ENCODE data around the gene KIAA1614. TPM values are rescaled to one million over a fixed set of nuclear protein-coding genes. Genes with fewer than 3 reads are reported as not detected.

Gene KIAA1614
- polyA plus RNA-seq, 1 donor (not counting 4 experiments of a cell fraction or from before 2014, with no cell fraction given): 0.03 TPM

GRCh38 chr1:180899262-180899661 is 13.4 kb upstream of the KIAA1614 start:
- Histone ChIP-seq H3K79me2 (ENCODE audit: control insufficient read depth, insufficient read depth, low read length) (no peaks in the 10 kb centered on the region), H3K9me1 (ENCODE audit: control insufficient read depth, extremely low read depth, insufficient read depth, low read length) (no peaks in the 10 kb centered on the region), H4K20me1 (ENCODE audit: control insufficient read depth, extremely low read depth, insufficient read depth, low read length) (no peaks in the 10 kb centered on the region), H2AFZ (ENCODE audit: control insufficient read depth, low read length) (no peak overlapping the region), H3K4me1 (ENCODE audit: control insufficient read depth, extremely low read depth, insufficient read depth, low read length) (no peaks in the 10 kb centered on the region), H3K27ac (ENCODE audit: control insufficient read depth, insufficient read depth, low read length) (no peak overlapping the region), H3K9ac (ENCODE audit: control insufficient read depth, extremely low read depth, insufficient read depth, low read length) (no peak overlapping the region), H3K4me2 (ENCODE audit: control insufficient read depth, extremely low read depth, insufficient read depth, low read depth, low read length) (no peak overlapping the region), H3K4me3 (ENCODE audit: control insufficient read depth in 2 of 3, extremely low read depth in 1 of 3, insufficient read depth in 2 of 3, low read depth in 1 of 3, low read length in 3 of 3) (no peak overlapping the region), H3K27me3 (ENCODE audit: control insufficient read depth, extremely low read depth, insufficient read depth, low read length) (no peaks in the 10 kb centered on the region), H3K9me3 (ENCODE audit: control insufficient read depth, low read depth, low read length) (no peaks in the 10 kb centered on the region), H3K36me3 (ENCODE audit: control insufficient read depth in 2 of 2, extremely low read depth in 1 of 2, insufficient read depth in 2 of 2, low read length in 2 of 2) (peaks cover 0 to 3% of the 10 kb centered on the region in 2 experiments)
- no peak for TF ChIP-seq EZH2 (IDR thresholded peaks at IDR 0.05; ENCODE audit: low read length)
- no peak for TF ChIP-seq CTCF (optimal IDR thresholded peaks at IDR 0.05 in 1 of 3, IDR thresholded peaks at IDR 0.05 in 1 of 3, conservative IDR thresholded peaks at IDR 0.05 in 1 of 3; ENCODE audit: extremely low read depth in 1 of 3, insufficient read depth in 2 of 3, low read length in 3 of 3)
- FAIRE-seq: no peak
- dilution Hi-C loops (cut with MboI; ENCODE audit: extremely low pct_ligation_motif_present, low sequenced_read_pairs): no loop called here
- DNase-seq (ENCODE audit: low read depth, low spot score): no peak

- H3K9me3 ChIP-seq (ENCODE audit: control insufficient read depth, low read depth, low read length): no peaks in the 10 kb centered on the region
- no peak overlapping the region for H3K4me2 ChIP-seq (ENCODE audit: control insufficient read depth, extremely low read depth, insufficient read depth, low read depth, low read length)
- no peaks in the 10 kb centered on the region for H3K79me2 ChIP-seq (ENCODE audit: control insufficient read depth, insufficient read depth, low read length)
- H3K4me3 ChIP-seq (ENCODE audit: control insufficient read depth in 2 of 3, extremely low read depth in 1 of 3, insufficient read depth in 2 of 3, low read depth in 1 of 3, low read length in 3 of 3): no peak overlapping the region
- H3K9ac ChIP-seq (ENCODE audit: control insufficient read depth, extremely low read depth, insufficient read depth, low read length): no peak overlapping the region
- H4K20me1 ChIP-seq (ENCODE audit: control insufficient read depth, extremely low read depth, insufficient read depth, low read length): no peaks in the 10 kb centered on the region
- no peaks in the 10 kb centered on the region for H3K4me1 ChIP-seq (ENCODE audit: control insufficient read depth, extremely low read depth, insufficient read depth, low read length)
- H3K27me3 ChIP-seq (ENCODE audit: control insufficient read depth, extremely low read depth, insufficient read depth, low read length): no peaks in the 10 kb centered on the region
- H3K27ac ChIP-seq (ENCODE audit: control insufficient read depth, insufficient read depth, low read length): no peak overlapping the region
- no peak for FAIRE-seq
- no peak overlapping the region for H2AFZ ChIP-seq (ENCODE audit: control insufficient read depth, low read length)
- TF ChIP-seq CTCF (optimal IDR thresholded peaks at IDR 0.05 in 1 of 3, IDR thresholded peaks at IDR 0.05 in 1 of 3, conservative IDR thresholded peaks at IDR 0.05 in 1 of 3; ENCODE audit: extremely low read depth in 1 of 3, insufficient read depth in 2 of 3, low read length in 3 of 3) (no peak), EZH2 (IDR thresholded peaks at IDR 0.05; ENCODE audit: low read length) (no peak)
- no peaks in the 10 kb centered on the region for H3K9me1 ChIP-seq (ENCODE audit: control insufficient read depth, extremely low read depth, insufficient read depth, low read length)
- no peaks in the 10 kb centered on the region for H3K36me3 ChIP-seq (ENCODE audit: control insufficient read depth in 2 of 2, extremely low read depth in 1 of 2, insufficient read depth in 2 of 2, low read length in 2 of 2)
- dilution Hi-C loops (cut with MboI; ENCODE audit: extremely low pct_ligation_motif_present, low sequenced_read_pairs): no loop called here
- DNase-seq (ENCODE audit: low read depth, low spot score): no peak
Measured at GRCh38 chr1:180901076-180901990, 11.4 kb upstream of the KIAA1614 start.
